Activated naive CD4-positive, alpha-beta T cell treated with anti-CD3 and anti-CD28 coated beads, Interleukin-2, amount 10 ng/mL, durations not matched to agents 7 days and 5 days (primary cell): ENCODE results near the gene PRKCA.

Experiments
- CTCF ChIA-PET: fragments of 350-600 bp; sonication (Branson Sonifier 250); formaldehyde crosslinking; loops from one replicate; lab custom pipeline; 2021; ENCODE audit warnings: antibody characterized with exemption; lab: Charles Lee
- DNase-seq: peaks from one replicate; pipeline ENCODE4 v3.0.0-alpha.2; 2020
- H3K27ac Mint-ChIP-seq: one replicate; pipeline ENCODE4 v1.8.0; 2021; ENCODE audit warnings: mild to moderate bottlenecking, moderate library complexity, mixed read lengths
- H3K27me3 Mint-ChIP-seq: one replicate; pipeline ENCODE4 v1.8.0; 2021; ENCODE audit warnings: mild to moderate bottlenecking, mixed read lengths
- H3K36me3 Mint-ChIP-seq: one replicate; pipeline ENCODE4 v1.8.0; 2021; ENCODE audit warnings: mixed read lengths
- H3K4me1 Mint-ChIP-seq: one replicate; pipeline ENCODE4 v1.8.0; 2021; ENCODE audit warnings: mixed read lengths
- H3K4me3 Mint-ChIP-seq: one replicate; pipeline ENCODE4 v1.8.0; 2021; ENCODE audit warnings: mild to moderate bottlenecking, moderate library complexity, mixed read lengths
- H3K9me3 Mint-ChIP-seq: one replicate; pipeline ENCODE4 v1.8.0; 2021; ENCODE audit warnings: mixed read lengths

The PRKCA gene

DNA sequence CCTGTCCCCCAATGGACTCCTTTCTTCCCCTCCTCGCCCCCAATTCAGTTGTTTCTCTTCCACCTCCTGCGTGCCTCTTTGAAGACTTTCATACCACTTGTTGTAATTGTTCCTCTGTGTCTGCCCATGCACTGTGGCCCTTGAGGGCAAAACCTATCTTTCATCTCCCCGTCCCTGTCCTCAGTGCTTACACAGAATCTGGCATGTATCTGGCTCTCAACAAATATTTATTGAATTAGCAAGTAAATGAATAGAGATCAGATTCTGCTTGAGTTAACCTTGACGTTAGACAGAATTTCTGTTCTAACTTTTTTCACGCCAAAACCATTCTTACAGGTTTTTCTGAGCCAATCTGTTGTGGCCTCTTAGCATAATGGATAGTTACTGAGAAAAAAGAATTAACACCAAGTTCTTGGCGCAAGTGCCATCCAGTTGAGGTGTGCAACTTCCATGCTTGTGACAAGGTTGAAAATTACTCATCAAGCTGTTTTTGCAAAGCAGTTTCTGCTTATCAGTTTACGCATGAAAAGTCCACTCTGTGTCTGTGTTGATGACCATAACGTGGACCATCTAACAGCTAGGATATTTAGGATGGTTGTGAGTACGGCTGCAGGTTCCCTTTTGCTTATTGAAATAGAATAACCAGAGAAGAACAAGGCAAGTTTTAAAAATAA lies 215.1 kb downstream of the PRKCA start:
- DNase-seq: no peak
- CTCF ChIA-PET: interaction anchor here (1.3 kb wide), 1 partner anchor 10 kb away, joined by 4 read pairs; no protein-coding TSS in a partner anchor
- no peaks in the 10 kb centered on the region for H3K27me3 Mint-ChIP-seq
- peak overlapping the region; percentile 43 for H3K27ac Mint-ChIP-seq
- peaks cover 51% of the 10 kb centered on the region for H3K4me1 Mint-ChIP-seq
- H3K9me3 Mint-ChIP-seq: no peaks in the 10 kb centered on the region
- no peak overlapping the region for H3K4me3 Mint-ChIP-seq
- peaks cover 49% of the 10 kb centered on the region for H3K36me3 Mint-ChIP-seq

DNA sequence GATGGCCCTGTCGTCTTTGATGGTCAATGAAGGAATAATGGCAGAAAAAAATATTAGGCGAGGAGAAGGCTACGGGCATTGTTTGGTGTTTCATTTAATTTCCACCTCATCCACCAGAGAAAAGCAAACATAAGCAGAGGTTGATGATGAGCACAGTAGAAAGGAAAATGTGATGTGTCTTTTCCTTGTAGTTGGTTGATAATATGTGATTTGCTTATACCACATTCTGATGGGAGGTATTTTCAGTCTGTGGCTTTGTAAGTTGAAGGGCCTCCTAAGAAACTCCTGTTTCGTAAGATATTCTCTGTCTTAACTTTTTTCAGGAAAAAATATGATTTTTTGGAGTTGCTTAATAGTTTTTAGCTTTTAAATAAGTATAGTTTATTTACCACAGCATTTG lies 215.7 kb downstream of the PRKCA start:
- Mint-ChIP-seq H3K36me3 (peaks cover 46% of the 10 kb centered on the region), H3K4me1 (peaks cover 54% of the 10 kb centered on the region), H3K4me3 (no peak overlapping the region), H3K9me3 (no peaks in the 10 kb centered on the region), H3K27me3 (no peaks in the 10 kb centered on the region), H3K27ac (peak overlapping the region; percentile 43)
- CTCF ChIA-PET: no interaction called here
- DNase-seq: no peak

DNA sequence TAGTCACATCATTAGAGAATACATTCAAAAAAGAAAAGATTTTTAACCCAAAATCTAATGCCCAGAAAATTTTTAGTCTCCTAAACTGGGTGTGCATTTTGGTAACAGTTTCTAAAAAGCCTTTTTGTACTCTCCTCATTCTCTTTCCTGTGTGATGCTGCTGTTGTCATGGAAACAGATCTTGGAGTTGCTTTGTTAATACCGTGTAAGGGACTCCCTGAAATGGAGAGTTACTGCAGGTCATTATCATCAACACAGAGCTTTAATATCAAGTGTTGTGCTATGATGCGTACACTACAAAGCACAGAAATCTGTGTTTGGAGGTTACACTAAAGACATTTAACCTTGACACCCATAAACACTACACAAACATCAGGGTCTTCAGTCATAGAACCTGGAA lies 216.3 kb downstream of the PRKCA start:
- no peak overlapping the region for H3K4me3 Mint-ChIP-seq
- CTCF ChIA-PET: no interaction called here

DNA sequence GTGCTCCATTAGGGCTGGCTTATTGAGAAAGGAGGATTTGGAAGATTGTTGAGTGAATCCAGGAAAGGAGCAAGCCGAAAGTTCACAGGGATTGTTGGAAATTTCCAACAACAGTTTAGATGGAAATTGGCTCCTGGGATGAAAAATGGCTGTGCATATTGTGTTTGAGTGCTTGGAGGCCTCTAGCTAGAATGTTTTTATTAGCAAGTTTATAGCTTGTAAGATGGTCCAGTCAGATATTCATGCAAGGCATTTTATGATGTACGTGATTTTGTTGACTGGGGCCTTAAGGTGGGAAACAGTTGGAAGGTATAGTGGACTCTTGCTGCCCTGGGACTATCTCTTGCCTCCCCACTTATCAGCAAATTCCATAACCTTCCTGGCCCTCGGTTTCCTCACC lies 216.7 kb downstream of the PRKCA start:
- no peak overlapping the region for H3K4me3 Mint-ChIP-seq
- H3K4me1 Mint-ChIP-seq: peaks cover 54% of the 10 kb centered on the region
- peak overlapping the region; percentile 7 for H3K27ac Mint-ChIP-seq

More for the DNA sequence above, 216.3 kb downstream of the PRKCA start:
- Mint-ChIP-seq H3K36me3 (peaks cover 43% of the 10 kb centered on the region), H3K4me1 (peaks cover 54% of the 10 kb centered on the region), H3K27ac (peak overlapping the region; percentile 7), H3K27me3 (no peaks in the 10 kb centered on the region), H3K9me3 (no peaks in the 10 kb centered on the region)
- no peak for DNase-seq

DNA sequence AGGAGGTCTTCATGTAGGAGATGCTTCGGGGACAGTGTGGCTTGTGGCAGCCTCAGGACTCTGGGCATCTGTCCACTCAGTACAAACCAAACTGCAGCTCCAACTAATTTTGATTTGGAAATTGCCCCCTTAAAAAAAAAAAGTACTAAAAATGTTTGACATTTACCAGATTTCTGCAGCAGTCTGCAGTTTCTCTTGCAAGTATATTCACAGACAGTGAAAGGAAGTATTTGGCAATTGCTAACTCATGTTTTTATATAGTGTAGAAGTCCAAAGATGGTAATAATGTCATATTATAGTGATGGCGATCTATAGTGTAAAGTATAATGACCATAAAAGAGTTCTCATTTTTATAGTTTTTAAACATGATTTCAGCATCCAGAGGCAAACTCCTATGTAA lies 218.6 kb downstream of the PRKCA start:
- Mint-ChIP-seq H3K27me3 (no peaks in the 10 kb centered on the region), H3K9me3 (no peaks in the 10 kb centered on the region), H3K4me3 (no peak overlapping the region), H3K4me1 (peaks cover 58% of the 10 kb centered on the region), H3K27ac (no peak overlapping the region), H3K36me3 (peaks cover 39% of the 10 kb centered on the region)
- DNase-seq: no peak
- CTCF ChIA-PET: no interaction called here

More for the DNA sequence above, 216.7 kb downstream of the PRKCA start:
- Mint-ChIP-seq H3K36me3 (peaks cover 42% of the 10 kb centered on the region), H3K27me3 (no peaks in the 10 kb centered on the region), H3K9me3 (no peaks in the 10 kb centered on the region)
- CTCF ChIA-PET: no interaction called here
- DNase-seq: no peak

DNA sequence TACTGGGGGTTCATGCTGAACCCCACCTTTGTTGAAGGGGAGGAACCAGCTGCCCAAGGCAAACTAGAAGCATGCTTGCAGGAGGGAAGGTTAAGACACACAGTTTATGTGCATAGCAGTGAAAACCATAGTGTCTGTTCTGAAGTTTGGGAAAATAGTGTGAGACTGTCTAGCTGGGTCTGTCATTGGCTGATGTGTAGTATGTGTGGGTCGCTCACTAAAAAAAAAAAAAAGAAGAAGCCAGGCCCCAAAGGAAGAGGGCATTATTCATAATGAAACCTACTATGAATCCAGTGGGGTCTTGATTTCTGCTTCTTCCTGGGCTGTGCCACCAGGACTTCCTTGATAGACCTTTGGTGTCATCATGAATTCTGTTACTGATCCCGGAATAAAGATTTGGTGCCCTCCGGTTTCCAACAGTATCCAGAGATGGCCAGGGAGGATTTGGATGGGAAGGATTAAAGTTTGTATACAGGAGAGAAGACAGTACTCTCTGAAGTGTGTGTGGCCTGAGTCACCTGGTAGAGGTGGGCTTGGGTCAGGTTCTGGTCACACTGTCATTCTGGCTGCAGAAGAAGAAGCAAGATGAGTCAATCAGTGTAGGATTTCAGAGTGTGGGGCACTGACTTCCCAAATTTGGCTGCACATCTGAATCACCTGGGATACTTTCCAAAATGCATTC lies 220.3 kb downstream of the PRKCA start:
- H3K27ac Mint-ChIP-seq: no peak overlapping the region
- H3K36me3 Mint-ChIP-seq: peaks cover 27% of the 10 kb centered on the region
- no peaks in the 10 kb centered on the region for H3K9me3 Mint-ChIP-seq
- no peak for DNase-seq
- H3K4me1 Mint-ChIP-seq: peaks cover 56% of the 10 kb centered on the region
- CTCF ChIA-PET: interaction anchor here (0.6 kb wide), 2 partner anchors 97 to 211 kb away, joined by 3 read pairs; no protein-coding TSS in a partner anchor
- H3K27me3 Mint-ChIP-seq: no peaks in the 10 kb centered on the region
- H3K4me3 Mint-ChIP-seq: no peak overlapping the region

DNA sequence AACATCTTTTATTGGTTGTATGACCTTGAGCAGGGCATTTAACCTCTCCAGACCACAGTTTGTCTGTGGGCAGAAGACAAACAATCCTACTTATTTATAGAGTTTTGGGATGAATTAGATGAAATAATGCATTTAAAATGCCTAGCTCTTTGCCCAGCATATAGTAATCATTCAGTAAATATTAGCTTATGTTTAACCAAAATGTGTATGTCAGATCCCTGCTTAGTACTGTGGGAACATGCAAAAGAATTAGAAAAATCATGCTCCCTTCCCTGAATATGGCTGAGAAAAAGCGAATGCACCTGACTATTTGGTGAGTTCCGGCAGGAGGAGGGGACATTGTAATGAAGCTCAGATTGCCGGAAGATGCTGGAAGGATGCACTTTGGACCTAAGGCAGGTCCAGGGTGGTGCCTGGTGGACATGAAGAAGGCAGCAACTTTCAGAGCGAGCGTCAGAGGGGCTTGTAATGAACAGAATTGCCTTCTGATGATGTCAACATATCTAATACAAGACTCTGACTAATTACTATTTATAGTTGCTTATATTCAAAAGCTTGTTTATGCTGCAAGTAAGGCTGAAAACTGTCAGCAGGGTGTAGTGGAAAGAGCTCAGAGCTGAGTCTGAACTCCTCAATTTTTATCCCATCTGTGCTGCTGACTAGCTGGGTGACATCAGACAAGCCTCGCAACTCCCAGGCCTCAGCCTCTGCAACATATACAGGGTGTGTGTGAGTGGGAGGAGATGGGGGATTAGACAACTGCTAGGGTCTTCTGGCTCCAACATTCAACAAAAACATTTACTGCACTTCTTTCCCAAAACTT lies 221.2 kb downstream of the PRKCA start:
- H3K4me1 Mint-ChIP-seq: peaks cover 50% of the 10 kb centered on the region
- H3K4me3 Mint-ChIP-seq: no peak overlapping the region
- CTCF ChIA-PET: no interaction called here
- H3K9me3 Mint-ChIP-seq: no peaks in the 10 kb centered on the region
- no peak overlapping the region for H3K27ac Mint-ChIP-seq
- no peaks in the 10 kb centered on the region for H3K27me3 Mint-ChIP-seq
- H3K36me3 Mint-ChIP-seq: peaks cover 29% of the 10 kb centered on the region
- DNase-seq: no peak

DNA sequence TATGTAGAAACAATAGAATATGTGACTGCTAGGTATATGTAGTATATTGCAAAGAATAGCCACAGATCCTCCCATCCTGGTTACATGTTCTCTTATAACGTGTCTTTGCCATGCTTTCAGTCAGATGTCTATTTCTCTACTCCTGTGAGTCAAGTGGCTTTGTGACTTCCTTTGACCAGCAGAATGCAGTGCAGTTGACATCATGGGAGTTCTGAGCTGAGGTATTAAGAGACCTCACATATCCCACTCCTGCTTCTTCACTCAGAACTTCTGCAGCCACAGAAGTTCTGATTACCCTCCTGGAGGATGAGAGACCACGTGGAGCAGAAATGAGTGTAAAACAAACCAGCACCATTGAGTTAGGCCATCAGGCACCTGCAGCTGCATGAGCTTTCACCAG lies 222.5 kb downstream of the PRKCA start:
- H3K4me3 Mint-ChIP-seq: no peak overlapping the region
- peaks cover 31% of the 10 kb centered on the region for H3K36me3 Mint-ChIP-seq
- CTCF ChIA-PET: no interaction called here
- H3K27ac Mint-ChIP-seq: no peak overlapping the region
- H3K4me1 Mint-ChIP-seq: peaks cover 43% of the 10 kb centered on the region
- DNase-seq: no peak
- H3K27me3 Mint-ChIP-seq: no peaks in the 10 kb centered on the region
- H3K9me3 Mint-ChIP-seq: no peaks in the 10 kb centered on the region

DNA sequence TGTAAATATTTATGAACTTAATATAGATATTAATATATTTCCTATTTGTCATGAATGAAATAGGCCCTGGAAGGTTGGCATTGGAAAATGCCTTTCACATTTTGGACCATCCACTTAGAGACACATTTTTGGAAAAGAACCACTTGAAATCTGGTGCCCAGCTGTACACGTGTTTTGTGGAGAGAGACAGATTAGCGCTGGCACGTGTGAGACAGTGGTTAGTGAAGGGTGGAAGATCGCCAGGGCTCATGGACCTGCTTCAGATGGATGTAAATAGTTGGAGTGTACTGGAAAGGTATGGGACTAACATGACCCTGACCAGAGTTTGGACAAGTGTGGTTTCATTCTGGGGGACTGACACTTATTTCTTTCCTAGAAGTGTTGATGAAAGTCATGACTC lies 222.9 kb downstream of the PRKCA start:
- Mint-ChIP-seq H3K4me3 (no peak overlapping the region), H3K4me1 (peaks cover 43% of the 10 kb centered on the region), H3K27ac (no peak overlapping the region), H3K36me3 (peaks cover 35% of the 10 kb centered on the region), H3K9me3 (no peaks in the 10 kb centered on the region), H3K27me3 (no peaks in the 10 kb centered on the region)
- DNase-seq: no peak
- CTCF ChIA-PET: no interaction called here

DNA sequence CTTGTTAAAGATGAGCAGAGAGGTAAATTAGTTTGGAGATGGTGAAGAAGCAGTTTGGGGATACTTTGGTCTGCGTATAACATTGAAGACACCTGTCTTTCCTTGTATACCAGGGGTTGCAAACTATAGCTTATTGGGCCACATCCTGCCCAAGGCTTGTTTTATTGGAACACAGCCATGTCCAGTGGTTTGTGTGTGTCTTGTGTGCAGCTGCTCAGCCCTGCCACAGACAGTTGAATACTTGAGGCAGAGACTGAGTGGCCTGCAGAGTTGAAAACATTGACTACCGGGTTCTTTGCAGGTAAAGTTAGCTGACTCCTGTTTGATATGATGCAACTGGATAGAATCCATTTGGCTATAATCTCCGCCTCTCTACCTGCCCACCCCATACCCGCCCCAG lies 224.4 kb downstream of the PRKCA start:
- peaks cover 33% of the 10 kb centered on the region for H3K4me1 Mint-ChIP-seq
- no peak overlapping the region for H3K4me3 Mint-ChIP-seq
- no peaks in the 10 kb centered on the region for H3K27me3 Mint-ChIP-seq
- CTCF ChIA-PET: no interaction called here
- no peak for DNase-seq
- peaks cover 39% of the 10 kb centered on the region for H3K36me3 Mint-ChIP-seq
- no peak overlapping the region for H3K27ac Mint-ChIP-seq
- no peaks in the 10 kb centered on the region for H3K9me3 Mint-ChIP-seq

DNA sequence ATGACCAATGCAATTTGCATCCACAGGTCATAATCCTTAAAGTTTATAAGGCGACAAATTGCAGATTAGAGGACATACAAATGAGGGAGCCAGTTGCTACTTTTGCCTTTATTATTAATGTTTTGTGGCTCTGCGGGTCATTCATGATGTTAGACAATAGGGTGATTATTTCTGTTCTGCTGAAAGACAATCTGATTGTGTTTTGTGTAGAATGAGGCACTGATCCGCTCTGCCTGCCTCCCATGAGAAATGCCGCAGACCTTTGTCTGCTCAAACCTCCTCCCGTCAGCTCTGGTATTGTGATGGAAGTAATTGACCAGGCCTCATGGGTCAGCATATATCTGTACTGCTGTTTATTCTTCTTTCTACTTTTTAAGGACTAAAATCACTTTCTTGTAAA lies 224.9 kb downstream of the PRKCA start:
- Mint-ChIP-seq H3K9me3 (no peaks in the 10 kb centered on the region), H3K4me1 (peaks cover 28% of the 10 kb centered on the region), H3K27me3 (no peaks in the 10 kb centered on the region), H3K27ac (no peak overlapping the region), H3K36me3 (peaks cover 34% of the 10 kb centered on the region), H3K4me3 (no peak overlapping the region)
- DNase-seq: no peak
- CTCF ChIA-PET: no interaction called here

DNA sequence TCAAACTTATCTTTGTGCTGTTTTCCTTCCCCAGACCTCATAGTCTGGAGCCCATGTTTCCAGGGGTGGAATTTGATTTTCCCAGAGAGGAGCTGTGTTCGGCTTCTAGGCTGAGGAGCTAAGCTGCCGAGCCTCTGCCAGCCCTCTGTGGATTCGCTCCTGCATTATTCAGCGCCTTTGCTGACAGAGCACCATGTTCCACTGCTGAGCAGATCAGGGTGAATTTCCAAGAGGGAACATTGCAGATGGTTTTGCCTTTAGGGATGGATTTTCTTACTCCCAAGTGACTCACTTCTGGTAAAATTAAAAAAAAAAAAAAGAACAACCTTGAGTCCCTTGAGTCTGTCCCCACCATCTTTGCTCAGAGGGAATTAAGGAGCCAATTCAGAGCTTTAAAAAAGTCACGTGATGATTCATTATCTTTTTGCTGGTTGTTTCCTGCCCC lies 229.5 kb downstream of the PRKCA start:
- H3K4me3 Mint-ChIP-seq: no peak overlapping the region
- H3K4me1 Mint-ChIP-seq: peaks cover 31% of the 10 kb centered on the region
- H3K9me3 Mint-ChIP-seq: no peaks in the 10 kb centered on the region
- peaks cover 41% of the 10 kb centered on the region for H3K36me3 Mint-ChIP-seq
- DNase-seq: no peak
- H3K27me3 Mint-ChIP-seq: no peaks in the 10 kb centered on the region
- no peak overlapping the region for H3K27ac Mint-ChIP-seq
- CTCF ChIA-PET: no interaction called here

DNA sequence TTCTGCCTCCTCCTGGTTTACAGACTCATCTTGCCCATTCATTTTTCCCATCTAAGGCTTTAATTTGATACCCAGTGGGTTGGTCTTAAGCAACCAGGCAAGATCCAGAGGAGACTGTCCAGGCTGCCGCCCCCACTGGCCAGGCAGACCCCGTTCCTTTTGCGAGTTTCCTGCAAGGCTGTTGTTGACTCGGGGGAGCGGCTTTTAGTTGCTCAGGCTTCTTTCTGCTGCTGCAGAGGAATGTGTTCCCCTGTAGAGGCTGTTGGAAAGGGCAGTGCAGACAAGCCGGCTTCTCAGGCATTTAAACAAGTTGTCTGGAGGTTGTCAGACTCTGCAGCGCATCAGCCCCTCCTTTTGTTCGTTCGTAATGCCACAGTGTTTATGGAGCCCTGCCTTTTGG lies 231.2 kb downstream of the PRKCA start:
- CTCF ChIA-PET: no interaction called here
- no peak overlapping the region for H3K4me3 Mint-ChIP-seq
- no peaks in the 10 kb centered on the region for H3K27me3 Mint-ChIP-seq
- H3K36me3 Mint-ChIP-seq: peaks cover 40% of the 10 kb centered on the region
- H3K27ac Mint-ChIP-seq: no peak overlapping the region
- no peaks in the 10 kb centered on the region for H3K9me3 Mint-ChIP-seq
- DNase-seq: no peak
- peaks cover 33% of the 10 kb centered on the region for H3K4me1 Mint-ChIP-seq

DNA sequence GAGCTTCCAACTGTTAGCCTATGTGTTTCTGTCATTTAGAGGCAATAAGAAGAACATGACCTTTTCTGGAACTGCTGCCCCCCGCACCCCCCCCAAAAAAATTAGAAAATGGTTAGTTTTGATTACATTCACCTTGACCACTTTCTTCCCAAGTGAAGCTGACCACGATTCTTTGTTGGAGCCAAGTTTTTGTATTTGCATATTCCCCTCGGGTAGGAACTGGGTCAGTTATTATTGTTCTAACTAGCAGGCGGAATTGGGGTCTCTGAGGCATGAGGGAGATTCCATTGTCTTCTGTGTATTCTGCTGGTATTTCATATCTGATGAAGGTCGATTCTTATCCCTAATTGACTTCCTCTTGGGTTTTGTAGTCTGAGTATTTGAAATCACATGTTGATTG lies 231.6 kb downstream of the PRKCA start:
- Mint-ChIP-seq H3K9me3 (no peaks in the 10 kb centered on the region), H3K27ac (peak overlapping the region; percentile 52), H3K36me3 (peaks cover 39% of the 10 kb centered on the region), H3K4me1 (peaks cover 33% of the 10 kb centered on the region), H3K27me3 (no peaks in the 10 kb centered on the region), H3K4me3 (no peak overlapping the region)
- no peak for DNase-seq
- CTCF ChIA-PET: no interaction called here
